Measurements from ENCODE around the gene IFT20.

- TF ChIP-seq POLR2A (IDR thresholded peaks at IDR 0.05) (no peak), CTCF (IDR thresholded peaks at IDR 0.05) (no peak)
Measured at GRCh38 chr17:28372945-28373274, 37.6 kb upstream of the IFT20 start.
